IPS-18a (cell line): Measurements from ENCODE around the gene CHST15.

Source experiments
- H3K27ac ChIP-seq: one replicate; pipeline ENCODE4 v1.5.1; 2013; ENCODE audit warnings: low read length
- H3K27me3 ChIP-seq: one replicate; pipeline ENCODE4 v1.6.1; 2013; ENCODE audit warnings: mild to moderate bottlenecking, low read length; ENCODE audit not compliant: control insufficient read depth, insufficient read depth
- H3K36me3 ChIP-seq: one replicate; pipeline ENCODE4 v1.6.1; 2013; ENCODE audit warnings: low read depth, low read length; ENCODE audit not compliant: control insufficient read depth
- H3K4me1 ChIP-seq: one replicate; pipeline ENCODE4 v1.6.1; 2013; ENCODE audit warnings: low read depth, low read length; ENCODE audit not compliant: control insufficient read depth
- H3K4me3 ChIP-seq: one replicate; pipeline ENCODE4 v1.5.1; 2013; ENCODE audit warnings: low read length
- H3K9ac ChIP-seq: one replicate; pipeline ENCODE4 v1.6.1; 2013; ENCODE audit warnings: mild to moderate bottlenecking, low read length, moderate library complexity
- H3K9me3 ChIP-seq: one replicate; pipeline ENCODE4 v1.6.1; 2013; ENCODE audit warnings: low read depth, low read length; ENCODE audit not compliant: control insufficient read depth

Gene CHST15

DNA sequence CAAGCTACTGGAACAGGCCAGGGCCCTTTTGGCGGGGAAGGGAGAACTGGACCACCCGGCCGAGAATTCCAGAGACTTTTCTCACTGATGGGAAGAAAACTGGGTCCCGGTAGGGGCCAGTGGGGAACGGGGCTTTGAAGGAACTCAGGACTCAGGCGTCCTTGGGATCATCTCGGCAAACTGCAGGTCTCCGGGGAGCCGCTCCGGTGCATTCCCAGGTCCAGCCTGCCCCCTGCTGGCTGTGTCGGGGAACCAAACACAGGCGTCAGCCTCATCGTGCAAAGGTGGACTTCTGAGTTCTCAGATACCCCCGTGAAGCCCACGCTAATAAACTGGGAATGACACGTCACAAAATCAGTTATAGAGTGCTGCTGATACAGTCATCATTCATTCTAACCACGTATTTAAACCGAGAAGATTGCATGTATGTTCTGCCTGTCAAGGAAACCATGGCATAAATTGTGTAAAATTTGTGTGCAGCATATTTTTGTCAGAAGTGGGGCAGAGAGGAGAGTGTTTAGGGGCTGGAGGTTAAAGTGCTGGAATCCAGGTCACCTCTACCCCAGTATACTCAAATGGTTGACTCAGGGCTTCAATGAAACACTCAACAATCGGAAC, 125.7 kb downstream of the CHST15 start:
- no peak overlapping the region for H3K27ac ChIP-seq
- peaks cover 7% of the 10 kb centered on the region for H3K4me1 ChIP-seq
- H3K27me3 ChIP-seq: peaks cover 12% of the 10 kb centered on the region
- H3K9me3 ChIP-seq: no peaks in the 10 kb centered on the region
- H3K4me3 ChIP-seq: no peak overlapping the region
- no peaks in the 10 kb centered on the region for H3K36me3 ChIP-seq
- H3K9ac ChIP-seq: no peak overlapping the region

DNA sequence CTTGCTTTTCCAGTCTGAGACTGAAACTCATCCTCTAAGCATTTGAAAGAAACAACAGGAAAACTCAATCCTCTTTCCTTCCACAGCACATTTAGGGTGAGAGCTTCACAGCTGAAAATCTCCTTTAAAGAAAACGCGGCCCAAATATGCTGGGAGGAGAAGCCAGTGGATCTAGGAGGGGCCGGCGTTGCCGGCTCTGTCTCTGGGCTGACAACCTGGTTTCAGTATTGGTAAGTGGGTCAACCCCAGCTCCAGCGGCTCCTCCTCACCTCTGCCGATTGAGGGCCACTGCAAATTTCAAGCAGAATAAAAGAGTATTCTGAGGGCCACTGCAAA, 126.5 kb downstream of the CHST15 start:
- no peak overlapping the region for H3K9ac ChIP-seq
- no peaks in the 10 kb centered on the region for H3K9me3 ChIP-seq
- H3K27me3 ChIP-seq: peaks cover 10% of the 10 kb centered on the region
- H3K27ac ChIP-seq: no peak overlapping the region
- peaks cover 7% of the 10 kb centered on the region for H3K4me1 ChIP-seq
- H3K36me3 ChIP-seq: no peaks in the 10 kb centered on the region
- H3K4me3 ChIP-seq: no peak overlapping the region

DNA sequence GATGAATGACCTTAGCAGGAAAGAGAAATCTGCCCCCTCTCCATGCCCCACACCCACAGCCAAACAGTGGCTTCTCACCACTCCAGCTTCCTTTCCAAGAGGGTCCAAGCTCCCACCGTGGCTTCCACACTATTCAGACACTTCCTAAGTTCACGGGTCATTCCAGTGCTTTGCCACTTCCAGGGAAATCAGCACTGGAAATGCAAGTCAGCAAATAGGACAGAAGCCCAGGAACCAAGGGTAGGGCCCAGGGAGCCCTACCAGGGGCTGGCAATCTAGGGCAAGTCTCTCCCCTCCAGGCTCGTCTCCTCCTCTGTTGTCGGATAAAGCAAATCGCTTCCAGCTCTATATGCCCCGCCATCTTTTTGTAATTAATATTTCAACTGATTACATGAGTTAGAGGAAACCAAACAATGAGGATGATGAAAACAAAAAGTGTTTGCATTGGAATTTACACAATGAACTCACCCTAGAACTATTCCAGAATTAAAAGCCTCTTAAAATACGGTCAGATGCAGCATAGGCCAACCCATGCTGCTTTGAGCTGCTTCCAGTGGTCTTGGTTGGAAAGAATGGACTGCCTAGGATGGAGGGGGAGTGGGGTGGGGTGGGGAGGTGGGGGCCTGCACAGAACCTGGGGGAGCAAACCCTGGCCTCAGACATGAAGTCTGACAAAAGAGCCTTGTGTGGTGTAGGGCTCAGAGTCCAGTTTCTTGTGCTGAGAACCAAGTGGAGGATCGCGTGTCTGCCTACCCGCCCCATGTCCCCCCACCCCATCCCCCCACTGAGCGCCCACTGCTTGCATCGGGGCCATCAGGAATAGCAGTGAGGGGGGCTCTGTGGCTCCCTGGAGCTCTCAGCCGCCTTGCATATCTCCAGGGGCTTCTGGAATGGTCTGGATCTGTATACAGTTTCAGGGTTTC, 127.2 kb downstream of the CHST15 start:
- Histone ChIP-seq H3K27me3 (peaks cover 6% of the 10 kb centered on the region), H3K4me3 (no peak overlapping the region), H3K27ac (no peak overlapping the region), H3K4me1 (peaks cover 3% of the 10 kb centered on the region), H3K36me3 (no peaks in the 10 kb centered on the region), H3K9ac (no peak overlapping the region), H3K9me3 (no peaks in the 10 kb centered on the region)

DNA sequence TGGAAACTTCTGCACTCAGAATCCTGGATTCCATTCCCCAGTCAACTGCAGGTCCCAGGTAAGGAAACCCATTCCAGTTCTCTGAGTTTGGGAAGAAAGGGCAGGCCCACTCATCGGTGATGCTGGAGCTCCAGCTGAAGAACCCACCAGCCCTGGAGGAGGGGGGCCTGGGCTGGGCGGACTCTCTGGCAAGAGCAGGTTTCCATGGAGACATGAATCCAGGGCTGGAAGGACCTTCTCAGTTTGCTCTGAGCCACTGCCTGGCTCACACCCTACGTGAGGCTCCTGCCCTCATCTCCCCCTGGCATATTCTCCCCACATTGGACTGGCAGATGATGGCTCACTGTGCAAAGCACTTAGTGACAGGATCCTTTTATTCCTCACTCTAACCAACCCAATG, 128.4 kb downstream of the CHST15 start:
- H3K27me3 ChIP-seq: peaks cover 6% of the 10 kb centered on the region
- no peak overlapping the region for H3K4me3 ChIP-seq
- H3K27ac ChIP-seq: no peak overlapping the region
- peaks cover 3% of the 10 kb centered on the region for H3K4me1 ChIP-seq
- H3K9ac ChIP-seq: no peak overlapping the region
- no peaks in the 10 kb centered on the region for H3K9me3 ChIP-seq
- no peaks in the 10 kb centered on the region for H3K36me3 ChIP-seq

DNA sequence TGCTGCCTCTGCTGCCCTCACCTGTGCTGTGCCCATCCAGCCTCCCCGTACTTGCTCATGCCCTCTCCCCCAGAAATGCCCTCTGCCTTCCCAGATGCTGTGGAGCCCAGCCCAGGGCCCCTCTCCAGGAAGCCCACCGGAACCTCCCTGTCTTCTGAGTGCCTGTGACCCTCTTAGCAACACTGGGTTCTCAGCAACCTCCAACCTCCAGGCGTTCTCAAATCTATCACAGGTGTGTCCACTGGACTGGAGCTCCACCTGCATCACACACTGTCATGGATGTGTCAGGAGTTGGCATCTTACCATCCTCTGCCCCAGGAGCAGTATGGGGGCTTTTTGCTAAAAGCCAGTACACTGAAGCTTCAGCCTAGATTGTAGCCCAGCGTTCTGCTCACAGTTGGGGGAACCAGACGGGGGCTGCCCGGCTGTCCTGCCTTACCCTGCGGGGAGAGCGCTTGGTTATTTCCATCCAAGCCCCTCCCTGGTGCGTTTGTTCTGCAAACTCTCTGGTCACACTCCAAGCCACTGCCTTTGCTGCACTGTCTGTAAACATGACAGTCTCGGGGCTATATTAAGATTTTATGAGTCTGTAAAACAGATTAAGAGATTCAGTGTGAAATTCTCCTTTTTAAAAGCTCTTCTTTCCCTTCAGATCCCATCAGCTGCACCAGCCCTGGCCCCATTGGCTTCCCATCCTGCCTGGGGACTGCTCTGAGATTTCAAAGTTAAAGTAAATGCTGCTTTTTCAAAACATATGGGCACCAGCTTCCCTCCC, 130.5 kb downstream of the CHST15 start:
- peaks cover 3% of the 10 kb centered on the region for H3K4me1 ChIP-seq
- no peak overlapping the region for H3K27ac ChIP-seq
- H3K9ac ChIP-seq: no peak overlapping the region
- no peak overlapping the region for H3K4me3 ChIP-seq
- peaks cover 3% of the 10 kb centered on the region for H3K27me3 ChIP-seq
- no peaks in the 10 kb centered on the region for H3K9me3 ChIP-seq
- no peaks in the 10 kb centered on the region for H3K36me3 ChIP-seq

DNA sequence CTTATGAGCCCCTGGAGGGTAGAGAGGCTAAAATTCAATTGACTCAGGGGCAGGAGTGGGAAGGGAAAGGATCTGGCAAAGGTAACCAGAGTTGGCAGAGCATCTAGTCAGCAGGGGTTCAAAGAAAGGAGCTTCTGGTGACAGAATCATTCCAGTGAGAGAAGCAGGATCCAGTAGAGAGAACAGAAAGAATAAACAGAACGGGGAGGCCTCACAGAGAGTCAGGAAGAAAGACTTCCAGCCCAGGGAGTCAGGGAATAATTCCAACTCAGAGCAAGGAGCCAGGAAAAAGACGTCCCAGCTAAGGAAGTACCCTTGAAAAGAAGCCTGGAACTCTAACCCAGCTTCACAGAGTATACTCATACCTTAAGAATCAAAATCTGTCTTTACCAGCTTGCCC, 135.2 kb downstream of the CHST15 start:
- Histone ChIP-seq H3K4me3 (no peak overlapping the region), H3K27me3 (no peaks in the 10 kb centered on the region), H3K27ac (no peak overlapping the region), H3K9ac (no peak overlapping the region), H3K9me3 (no peaks in the 10 kb centered on the region), H3K36me3 (no peaks in the 10 kb centered on the region), H3K4me1 (no peaks in the 10 kb centered on the region)
